Measurements from ENCODE around the gene RBX1. TPM values are rescaled to one million over a fixed set of nuclear protein-coding genes. Genes with fewer than 3 reads are reported as not detected.

The RBX1 gene
- total RNA-seq, 1 donor from 2014 or later = 58.5 TPM

GRCh38 chr22:41003066-41003465 lies 51.9 kb downstream of the RBX1 start:
- Mint-ChIP-seq H3K27me3 (ENCODE audit: unreplicated experiment) (peaks cover 2% of the 10 kb centered on the region), H3K4me3 (ENCODE audit: unreplicated experiment) (no peak overlapping the region), H3K9me3 (ENCODE audit: unreplicated experiment) (peaks cover 6% of the 10 kb centered on the region), H3K27ac (ENCODE audit: unreplicated experiment) (no peak overlapping the region), H3K36me3 (ENCODE audit: unreplicated experiment) (no peaks in the 10 kb centered on the region), H3K4me1 (ENCODE audit: unreplicated experiment) (no peaks in the 10 kb centered on the region)
- TF ChIP-seq, protein P1, sequence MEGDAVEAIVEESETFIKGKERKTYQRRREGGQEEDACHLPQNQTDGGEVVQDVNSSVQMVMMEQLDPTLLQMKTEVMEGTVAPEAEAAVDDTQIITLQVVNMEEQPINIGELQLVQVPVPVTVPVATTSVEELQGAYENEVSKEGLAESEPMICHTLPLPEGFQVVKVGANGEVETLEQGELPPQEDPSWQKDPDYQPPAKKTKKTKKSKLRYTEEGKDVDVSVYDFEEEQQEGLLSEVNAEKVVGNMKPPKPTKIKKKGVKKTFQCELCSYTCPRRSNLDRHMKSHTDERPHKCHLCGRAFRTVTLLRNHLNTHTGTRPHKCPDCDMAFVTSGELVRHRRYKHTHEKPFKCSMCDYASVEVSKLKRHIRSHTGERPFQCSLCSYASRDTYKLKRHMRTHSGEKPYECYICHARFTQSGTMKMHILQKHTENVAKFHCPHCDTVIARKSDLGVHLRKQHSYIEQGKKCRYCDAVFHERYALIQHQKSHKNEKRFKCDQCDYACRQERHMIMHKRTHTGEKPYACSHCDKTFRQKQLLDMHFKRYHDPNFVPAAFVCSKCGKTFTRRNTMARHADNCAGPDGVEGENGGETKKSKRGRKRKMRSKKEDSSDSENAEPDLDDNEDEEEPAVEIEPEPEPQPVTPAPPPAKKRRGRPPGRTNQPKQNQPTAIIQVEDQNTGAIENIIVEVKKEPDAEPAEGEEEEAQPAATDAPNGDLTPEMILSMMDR (IDR thresholded peaks at IDR 0.05) = no peak
- no peak for DNase-seq (ENCODE audit: extremely low spot score, unreplicated experiment)

- no peak overlapping the region for H3K27ac Mint-ChIP-seq (ENCODE audit: unreplicated experiment)
- no peaks in the 10 kb centered on the region for H3K4me1 Mint-ChIP-seq (ENCODE audit: unreplicated experiment)
- no peaks in the 10 kb centered on the region for H3K36me3 Mint-ChIP-seq (ENCODE audit: unreplicated experiment)
- TF ChIP-seq, protein P1 (IDR thresholded peaks at IDR 0.05) = no peak
- H3K9me3 Mint-ChIP-seq (ENCODE audit: unreplicated experiment) = peaks cover 6% of the 10 kb centered on the region
- H3K27me3 Mint-ChIP-seq (ENCODE audit: unreplicated experiment) = peaks cover 2% of the 10 kb centered on the region
- no peak overlapping the region for H3K4me3 Mint-ChIP-seq (ENCODE audit: unreplicated experiment)
- no peak for DNase-seq (ENCODE audit: extremely low spot score, unreplicated experiment)
These were observed 52.8 kb downstream of the RBX1 start for GRCh38 chr22:41003976-41004375.

DNA sequence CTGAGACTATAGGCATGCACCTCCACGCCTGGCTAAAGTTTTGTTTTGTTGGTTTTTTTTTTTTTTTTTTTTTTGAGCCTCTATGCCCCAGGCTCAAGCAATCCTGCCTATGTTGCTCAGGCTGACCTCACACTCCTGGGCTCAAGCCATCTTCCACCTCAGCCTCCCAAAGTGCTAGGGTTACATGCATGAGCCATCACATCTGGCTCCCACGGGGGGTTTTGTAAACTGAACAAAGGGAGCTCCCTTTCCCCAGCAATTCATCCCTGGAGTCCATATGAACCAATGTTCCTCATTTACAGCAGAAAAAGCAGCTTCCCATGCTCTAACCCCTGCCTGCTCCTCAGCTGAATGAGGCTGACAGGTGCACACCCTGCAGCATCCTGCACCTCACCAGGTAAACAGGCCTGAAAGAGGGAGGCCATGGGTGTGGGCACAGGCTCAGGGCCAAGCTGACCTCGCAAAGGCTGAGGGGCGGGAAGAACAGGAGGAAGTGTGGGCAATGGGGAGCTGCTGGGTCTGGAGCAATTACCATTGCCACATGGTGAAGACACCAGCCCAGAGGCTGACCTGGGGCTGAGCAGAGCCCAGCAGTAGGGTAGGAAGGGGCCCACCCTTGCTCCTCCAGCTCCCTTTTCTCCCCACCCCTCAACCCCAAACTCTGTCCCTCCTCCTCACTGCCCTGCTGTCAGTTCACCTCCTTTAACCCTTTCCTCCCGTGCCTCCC lies 58.2 kb downstream of the RBX1 start:
- peaks cover 2% of the 10 kb centered on the region for H3K27me3 Mint-ChIP-seq (ENCODE audit: unreplicated experiment)
- no peak for DNase-seq (ENCODE audit: extremely low spot score, unreplicated experiment)
- no peak overlapping the region for H3K4me3 Mint-ChIP-seq (ENCODE audit: unreplicated experiment)
- no peaks in the 10 kb centered on the region for H3K9me3 Mint-ChIP-seq (ENCODE audit: unreplicated experiment)
- H3K4me1 Mint-ChIP-seq (ENCODE audit: unreplicated experiment) = peaks cover 1% of the 10 kb centered on the region
- H3K36me3 Mint-ChIP-seq (ENCODE audit: unreplicated experiment) = no peaks in the 10 kb centered on the region
- H3K27ac Mint-ChIP-seq (ENCODE audit: unreplicated experiment) = no peak overlapping the region
- TF ChIP-seq, protein P1 (IDR thresholded peaks at IDR 0.05) = no peak

DNA sequence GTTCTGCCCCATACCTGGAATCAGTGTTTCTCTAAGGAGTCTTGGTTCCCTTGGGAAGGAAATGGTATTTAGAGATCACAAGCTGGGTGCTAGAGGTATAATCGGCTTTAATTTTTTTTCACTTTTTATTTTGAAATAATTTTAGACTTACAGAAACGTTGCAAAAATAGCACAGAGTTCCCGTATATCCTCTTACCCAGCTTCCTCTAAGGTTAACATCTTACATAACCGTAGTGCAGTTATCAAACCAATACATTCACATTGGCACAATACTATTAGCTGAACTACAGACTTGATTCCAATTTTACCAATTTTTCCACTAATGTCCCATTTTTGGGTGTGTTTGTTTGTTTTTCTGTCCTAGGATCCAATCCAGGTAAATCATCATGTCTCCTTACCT lies 63.8 kb downstream of the RBX1 start:
- TF ChIP-seq, protein P1 (IDR thresholded peaks at IDR 0.05) = no peak
- Mint-ChIP-seq H3K9me3 (ENCODE audit: unreplicated experiment) (no peaks in the 10 kb centered on the region), H3K4me3 (ENCODE audit: unreplicated experiment) (no peak overlapping the region), H3K4me1 (ENCODE audit: unreplicated experiment) (no peaks in the 10 kb centered on the region), H3K27ac (ENCODE audit: unreplicated experiment) (no peak overlapping the region), H3K36me3 (ENCODE audit: unreplicated experiment) (no peaks in the 10 kb centered on the region), H3K27me3 (ENCODE audit: unreplicated experiment) (no peaks in the 10 kb centered on the region)
- DNase-seq (ENCODE audit: extremely low spot score, unreplicated experiment) = no peak

- DNase-seq (ENCODE audit: extremely low spot score, unreplicated experiment) = no peak
- H3K4me1 Mint-ChIP-seq (ENCODE audit: unreplicated experiment) = peaks cover 16% of the 10 kb centered on the region
- peak overlapping the region; percentile 96 for H3K27ac Mint-ChIP-seq (ENCODE audit: unreplicated experiment)
- no peaks in the 10 kb centered on the region for H3K27me3 Mint-ChIP-seq (ENCODE audit: unreplicated experiment)
- H3K36me3 Mint-ChIP-seq (ENCODE audit: unreplicated experiment) = no peaks in the 10 kb centered on the region
- TF ChIP-seq, protein P1 (IDR thresholded peaks at IDR 0.05) = no peak
- peak overlapping the region; percentile 91 for H3K4me3 Mint-ChIP-seq (ENCODE audit: unreplicated experiment)
- H3K9me3 Mint-ChIP-seq (ENCODE audit: unreplicated experiment) = no peaks in the 10 kb centered on the region
These were observed 70.0 kb downstream of the RBX1 start for GRCh38 chr22:41021061-41021612.
